HCT116 (cell line): ENCODE measurements around the gene DGKB. TPM values are rescaled to one million over a fixed set of nuclear protein-coding genes. Genes with fewer than 3 reads are reported as not detected.

Experiments used
- ATAC-seq: fragments of 200-7000 bp; cut with Tn5 transposase; 2 replicates; pipeline ENCODE4 v1.9.1; 2020; ENCODE audit warnings: mild to moderate bottlenecking, moderate library complexity
- BruUV-seq: library from RNA; stranded (reverse); fragments of 400-500 nt; replicated peaks from 2 replicates; lab custom pipeline; 2021; lab: Mats Ljungman, UMichigan
- CTCF ChIA-PET: fragments of 300-600 bp; sonication (Branson Sonifier 250); formaldehyde crosslinking; loops from one replicate; lab custom pipeline; 2021; ENCODE audit warnings: antibody characterized with exemption; lab: Charles Lee
- POLR2A ChIA-PET: fragments of 300-600, 350-600 bp; sonication (Branson Sonifier 250); formaldehyde crosslinking; loops from one replicate; lab custom pipeline; 2021; ENCODE audit warnings: antibody characterized with exemption; lab: Charles Lee
- RAD21 ChIA-PET, 2 experiments: fragments of 300-600 bp; sonication (Branson Sonifier 250); formaldehyde crosslinking; loops; one replicate each; lab custom pipeline; 2023; ENCODE audit warnings: low total read pairs in 2 of 2; ENCODE audit not compliant: uncharacterized antibody in 2 of 2, unreplicated experiment in 2 of 2, low non-redundant PET in 1 of 2; lab: Charles Lee
- DNase-seq: peaks from one replicate; pipeline ENCODE4 v3.0.0-alpha.2; 2010; ENCODE audit warnings: low read depth, low spot score
- H2AFZ ChIP-seq: fragments of 200-600 bp; shearing (Covaris generic), sonication (generic); 2 replicates; pipeline ENCODE4 v1.6.1; 2017; ENCODE audit warnings: low read depth, mixed run types, mixed read lengths, antibody characterized with exemption, low read length; ENCODE audit not compliant: poor library complexity, severe bottlenecking
- H3K27ac ChIP-seq: 2 replicates; pipeline ENCODE4 v1.5.1; 2012; ENCODE audit warnings: low read depth, low read length
- H3K27me3 ChIP-seq: fragments of 200-600 bp; sonication (generic); 2 replicates; pipeline ENCODE4 v1.6.1; 2016; ENCODE audit warnings: mixed run types, low read length, mixed read lengths; ENCODE audit not compliant: insufficient read depth
- H3K36me3 ChIP-seq, 2 experiments: fragments of 200-500 bp in 1 of 2; fragments of 200-600 bp in 1 of 2; sonication (Bioruptor generic) in 1 of 2; sonication (generic) in 1 of 2; 2 replicates each; pipeline versions ENCODE4 v1.5.1 to v1.6.1; 2014 to 2016; ENCODE audit warnings: low read length in 2 of 2, inconsistent platforms in 1 of 2, mixed read lengths in 1 of 2, mixed run types in 1 of 2; ENCODE audit not compliant: insufficient read depth in 2 of 2, control insufficient read depth in 1 of 2
- H3K4me1 ChIP-seq, 2 experiments: fragments of 200-600 bp in 1 of 2; sonication (generic) in 1 of 2; 2 replicates each; pipeline versions ENCODE4 v1.5.1 to v1.6.1; 2012 to 2017; ENCODE audit warnings: low read length in 2 of 2, inconsistent platforms in 1 of 2, mild to moderate bottlenecking in 1 of 2, mixed read lengths in 1 of 2, mixed run types in 1 of 2, moderate library complexity in 1 of 2; ENCODE audit not compliant: insufficient read depth in 2 of 2, control insufficient read depth in 1 of 2
- H3K4me2 ChIP-seq: fragments of 200-600 bp; sonication (generic); 2 replicates; pipeline ENCODE4 v1.6.1; 2017; ENCODE audit warnings: mixed run types, low read length, mixed read lengths
- H3K4me3 ChIP-seq, 2 experiments: fragments of 200-600 bp in 1 of 2; sonication (generic) in 1 of 2; replicated peaks in 1 of 2; 2 replicates each; pipeline ENCODE4 v1.5.1; 2011 to 2016; ENCODE audit warnings: low read length in 2 of 2, control low read depth in 1 of 2, low read depth in 1 of 2, mild to moderate bottlenecking in 1 of 2, mixed read lengths in 1 of 2, mixed run types in 1 of 2
- H3K79me2 ChIP-seq: fragments of 200-600 bp; sonication (generic); 2 replicates; pipeline ENCODE4 v1.6.1; 2017; ENCODE audit warnings: mild to moderate bottlenecking, mixed run types, low read length, moderate library complexity, mixed read lengths; ENCODE audit not compliant: insufficient read depth
- H3K9ac ChIP-seq: fragments of 200-600 bp; sonication (generic); 2 replicates; pipeline ENCODE4 v1.6.1; 2016; ENCODE audit warnings: low read length, mixed read lengths
- H3K9me2 ChIP-seq: fragments of 200-600 bp; sonication (generic), shearing (Covaris generic); 2 replicates; pipeline ENCODE4 v1.6.1; 2017; ENCODE audit warnings: mixed run types, mild to moderate bottlenecking, moderate library complexity; ENCODE audit not compliant: insufficient read depth
- H3K9me3 ChIP-seq, 2 experiments: fragments of 200-500 bp in 1 of 2; fragments of 200-600 bp in 1 of 2; sonication (Bioruptor generic) in 1 of 2; sonication (generic) in 1 of 2; 2 replicates each; pipeline ENCODE4 v1.6.1; 2014 to 2017; ENCODE audit warnings: low read length in 2 of 2, mixed read lengths in 2 of 2, inconsistent platforms in 1 of 2, low read depth in 1 of 2, mild to moderate bottlenecking in 1 of 2, mixed run types in 1 of 2, moderate library complexity in 1 of 2; ENCODE audit not compliant: control insufficient read depth in 1 of 2, insufficient read depth in 1 of 2
- H4K20me1 ChIP-seq: fragments of 200-600 bp; sonication (generic), shearing (Covaris generic); 2 replicates; pipeline ENCODE4 v1.6.1; 2017; ENCODE audit warnings: mixed run types, mild to moderate bottlenecking, moderate library complexity; ENCODE audit not compliant: insufficient read depth
- ATF3 ChIP-seq: IDR thresholded peaks from 2 replicates; pipeline ENCODE4 v1.6.1; 2012
- CEBPB ChIP-seq: IDR thresholded peaks from 2 replicates; pipeline ENCODE4 v1.6.1; 2012; ENCODE audit warnings: low read depth
- EGR1 ChIP-seq: IDR thresholded peaks from 2 replicates; pipeline ENCODE4 v1.6.1; 2012; ENCODE audit warnings: low read depth
- EZH2 ChIP-seq: fragments of 200-600 bp; sonication (generic); IDR thresholded peaks from 2 replicates; pipeline ENCODE4 v1.6.1; 2017; ENCODE audit warnings: antibody characterized with exemption, mixed run types
- EZH2phosphoT487 ChIP-seq: fragments of 200-600 bp; IDR thresholded peaks from 2 replicates; pipeline ENCODE4 v1.6.1; 2018; ENCODE audit warnings: antibody characterized with exemption, borderline replicate concordance
- FOSL1 ChIP-seq: IDR thresholded peaks from 2 replicates; pipeline ENCODE4 v1.6.1; 2012; ENCODE audit warnings: low read depth
- JUND ChIP-seq: IDR thresholded peaks from 2 replicates; pipeline ENCODE4 v1.6.1; 2012
- POLR2A ChIP-seq: IDR thresholded peaks from 2 replicates; pipeline ENCODE4 v1.7.0; 2011; ENCODE audit warnings: borderline replicate concordance; ENCODE audit not compliant: insufficient read depth, insufficient read length; ENCODE audit errors: extremely low read depth
- POLR2AphosphoS5 ChIP-seq: IDR thresholded peaks from 2 replicates; pipeline ENCODE4 v1.6.1; 2011; ENCODE audit warnings: mild to moderate bottlenecking, low read depth, low read length, moderate library complexity
- RAD21 ChIP-seq: IDR thresholded peaks from 2 replicates; pipeline ENCODE4 v1.6.1; 2012; ENCODE audit warnings: low read depth, mild to moderate bottlenecking
- SIN3A ChIP-seq: IDR thresholded peaks from 2 replicates; pipeline ENCODE4 v1.6.1; 2012; ENCODE audit warnings: low read depth
- SP1 ChIP-seq: IDR thresholded peaks from 2 replicates; pipeline ENCODE4 v1.6.1; 2012; ENCODE audit warnings: low read depth
- SRF ChIP-seq: IDR thresholded peaks from 2 replicates; pipeline ENCODE4 v1.6.1; 2012; ENCODE audit warnings: low read depth
- YY1 ChIP-seq: IDR thresholded peaks from 2 replicates; pipeline ENCODE4 v1.6.1; 2011; ENCODE audit warnings: low read length, low read depth, moderate library complexity, mild to moderate bottlenecking; ENCODE audit not compliant: insufficient replicate concordance; ENCODE audit errors: extremely low read depth
- ZNF274 ChIP-seq: fragments of 200-500 bp; sonication (Bioruptor generic); IDR thresholded peaks from 2 replicates; pipeline ENCODE4 v1.6.1; 2014; ENCODE audit warnings: mild to moderate bottlenecking, low read depth, low read length, inconsistent platforms
- intact Hi-C: fragments of 100-400 bp; cut with micrococcal nuclease; formaldehyde crosslinking; loops from 2 replicates; pipeline ENCODE4 v1.10.0; 2022
- total RNA-seq: library from RNA; stranded (reverse); gene quantifications from one replicate; pipeline ENCODE4 v1.2.1, GENCODE V29; 2021; ENCODE audit not compliant: unreplicated experiment
- TF ChIP-seq, protein P1 (sequence below), 3 experiments: fragments of 200-600 bp in 1 of 3; sonication (generic) in 1 of 3; IDR thresholded peaks in 2 of 3; conservative IDR thresholded peaks in 1 of 3; 2 replicates each; pipeline ENCODE4 v1.5.1; 2012 to 2017; ENCODE audit warnings: low read depth in 2 of 3, low read length in 2 of 3, antibody characterized with exemption in 1 of 3, borderline replicate concordance in 1 of 3, control low read depth in 1 of 3, mild to moderate bottlenecking in 1 of 3, mixed read lengths in 1 of 3, mixed run types in 1 of 3, moderate library complexity in 1 of 3; ENCODE audit not compliant: insufficient read depth in 1 of 3
- TF ChIP-seq, protein P2 (sequence below): IDR thresholded peaks from 2 replicates; pipeline ENCODE4 v1.6.1; 2012

Gene DGKB
- total RNA-seq, 1 experiment from 2014 or later = 0.05 TPM

DNA sequence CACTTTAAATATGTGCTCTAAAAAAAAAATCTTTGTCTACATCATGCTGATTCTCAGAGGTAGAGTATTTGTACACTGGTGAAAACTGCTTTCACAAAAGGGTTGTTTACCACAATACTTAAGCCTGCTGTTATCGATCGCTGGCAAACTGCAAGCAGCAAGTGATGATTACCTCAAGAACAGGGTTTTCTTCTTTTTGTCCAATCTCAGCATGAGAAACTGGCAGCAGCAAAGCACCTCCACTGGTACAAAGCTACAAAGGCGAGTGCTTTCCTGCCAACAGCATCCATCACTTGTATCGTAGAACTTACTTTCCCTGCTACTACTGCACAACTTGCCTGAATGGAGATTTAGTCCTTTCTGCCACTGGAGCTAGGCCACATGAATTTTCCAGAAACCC lies 276.5 kb downstream of the DGKB start:
- H3K27ac ChIP-seq = no peak overlapping the region
- no peak overlapping the region for H2AFZ ChIP-seq
- POLR2A ChIA-PET = no interaction called here

More for the DNA sequence above, 276.5 kb downstream of the DGKB start:
- Histone ChIP-seq H3K4me2 (no peak overlapping the region), H3K79me2 (no peaks in the 10 kb centered on the region)
- no peak for ATAC-seq
- TF ChIP-seq SP1 (no peak), EZH2 (no peak), SRF (no peak), CEBPB (no peak), FOSL1 (no peak), POLR2A (no peak), YY1 (no peak), EZH2phosphoT487 (no peak), ZNF274 (no peak), JUND (no peak), EGR1 (no peak), RAD21 (no peak), ATF3 (no peak), POLR2AphosphoS5 (no peak), SIN3A (no peak)
- TF ChIP-seq, protein P1, sequence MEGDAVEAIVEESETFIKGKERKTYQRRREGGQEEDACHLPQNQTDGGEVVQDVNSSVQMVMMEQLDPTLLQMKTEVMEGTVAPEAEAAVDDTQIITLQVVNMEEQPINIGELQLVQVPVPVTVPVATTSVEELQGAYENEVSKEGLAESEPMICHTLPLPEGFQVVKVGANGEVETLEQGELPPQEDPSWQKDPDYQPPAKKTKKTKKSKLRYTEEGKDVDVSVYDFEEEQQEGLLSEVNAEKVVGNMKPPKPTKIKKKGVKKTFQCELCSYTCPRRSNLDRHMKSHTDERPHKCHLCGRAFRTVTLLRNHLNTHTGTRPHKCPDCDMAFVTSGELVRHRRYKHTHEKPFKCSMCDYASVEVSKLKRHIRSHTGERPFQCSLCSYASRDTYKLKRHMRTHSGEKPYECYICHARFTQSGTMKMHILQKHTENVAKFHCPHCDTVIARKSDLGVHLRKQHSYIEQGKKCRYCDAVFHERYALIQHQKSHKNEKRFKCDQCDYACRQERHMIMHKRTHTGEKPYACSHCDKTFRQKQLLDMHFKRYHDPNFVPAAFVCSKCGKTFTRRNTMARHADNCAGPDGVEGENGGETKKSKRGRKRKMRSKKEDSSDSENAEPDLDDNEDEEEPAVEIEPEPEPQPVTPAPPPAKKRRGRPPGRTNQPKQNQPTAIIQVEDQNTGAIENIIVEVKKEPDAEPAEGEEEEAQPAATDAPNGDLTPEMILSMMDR (IDR thresholded peaks at IDR 0.05 in 2 of 3, conservative IDR thresholded peaks at IDR 0.05 in 1 of 3; ENCODE audit: borderline replicate concordance in 1 of 3, insufficient read depth in 1 of 3, low read depth in 2 of 3, low read length in 2 of 3) = no peak
- TF ChIP-seq, protein P2, sequence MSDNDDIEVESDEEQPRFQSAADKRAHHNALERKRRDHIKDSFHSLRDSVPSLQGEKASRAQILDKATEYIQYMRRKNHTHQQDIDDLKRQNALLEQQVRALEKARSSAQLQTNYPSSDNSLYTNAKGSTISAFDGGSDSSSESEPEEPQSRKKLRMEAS = no peak
- TF ChIP-seq, all 23 proteins: peak for 0
- intact Hi-C loops = no loop called here
- CTCF ChIA-PET = no interaction called here
- H3K27me3 ChIP-seq = no peaks in the 10 kb centered on the region
- BruUV-seq = no TSS peak
- H3K9me2 ChIP-seq = no peaks in the 10 kb centered on the region
- H3K9ac ChIP-seq = no peak overlapping the region
- DNase-seq = no peak
- no peaks in the 10 kb centered on the region for H3K4me1 ChIP-seq
- H3K4me3 ChIP-seq = no peak overlapping the region
- no peaks in the 10 kb centered on the region for H3K36me3 ChIP-seq
- RAD21 ChIA-PET = no interaction called here
- H3K9me3 ChIP-seq = no peaks in the 10 kb centered on the region
- no peaks in the 10 kb centered on the region for H4K20me1 ChIP-seq
